Measurements from ENCODE around the gene CABP7. TPM values are rescaled to one million over a fixed set of nuclear protein-coding genes. Genes with fewer than 3 reads are reported as not detected.

Gene CABP7
- total RNA-seq, 1 donor from 2014 or later = not detected

DNA sequence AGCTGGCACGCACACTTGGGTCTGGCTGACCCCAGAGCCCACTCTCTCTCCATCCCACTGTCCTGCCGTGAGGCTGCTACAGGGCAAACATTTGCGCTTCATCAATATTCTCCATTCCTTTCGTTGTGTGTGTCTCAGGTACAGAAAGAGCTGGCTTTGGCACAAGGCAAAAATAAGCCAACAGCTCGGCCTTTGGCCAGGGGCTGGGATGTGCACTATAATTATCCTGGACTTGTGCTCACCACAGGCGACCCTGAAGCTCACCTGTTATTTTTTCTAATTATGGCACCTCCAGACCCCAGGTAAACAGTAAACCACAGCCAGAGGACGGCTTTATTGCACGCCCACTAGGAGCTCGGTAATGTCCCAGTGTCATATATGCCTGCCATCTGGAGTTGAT, 36.1 kb downstream of the CABP7 start:
- intact Hi-C loops (cut with DNase I) = no loop called here
- TF ChIP-seq, protein P1, sequence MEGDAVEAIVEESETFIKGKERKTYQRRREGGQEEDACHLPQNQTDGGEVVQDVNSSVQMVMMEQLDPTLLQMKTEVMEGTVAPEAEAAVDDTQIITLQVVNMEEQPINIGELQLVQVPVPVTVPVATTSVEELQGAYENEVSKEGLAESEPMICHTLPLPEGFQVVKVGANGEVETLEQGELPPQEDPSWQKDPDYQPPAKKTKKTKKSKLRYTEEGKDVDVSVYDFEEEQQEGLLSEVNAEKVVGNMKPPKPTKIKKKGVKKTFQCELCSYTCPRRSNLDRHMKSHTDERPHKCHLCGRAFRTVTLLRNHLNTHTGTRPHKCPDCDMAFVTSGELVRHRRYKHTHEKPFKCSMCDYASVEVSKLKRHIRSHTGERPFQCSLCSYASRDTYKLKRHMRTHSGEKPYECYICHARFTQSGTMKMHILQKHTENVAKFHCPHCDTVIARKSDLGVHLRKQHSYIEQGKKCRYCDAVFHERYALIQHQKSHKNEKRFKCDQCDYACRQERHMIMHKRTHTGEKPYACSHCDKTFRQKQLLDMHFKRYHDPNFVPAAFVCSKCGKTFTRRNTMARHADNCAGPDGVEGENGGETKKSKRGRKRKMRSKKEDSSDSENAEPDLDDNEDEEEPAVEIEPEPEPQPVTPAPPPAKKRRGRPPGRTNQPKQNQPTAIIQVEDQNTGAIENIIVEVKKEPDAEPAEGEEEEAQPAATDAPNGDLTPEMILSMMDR (IDR thresholded peaks at IDR 0.05) = no peak
- TF ChIP-seq POLR2A (IDR thresholded peaks at IDR 0.05) (no peak), POLR2AphosphoS5 (IDR thresholded peaks at IDR 0.05; ENCODE audit: insufficient read depth in 1 of 2, low read depth in 1 of 2) (no peak)
- H3K4me3 ChIP-seq = no peak overlapping the region

GRCh38 chr22:29756341-29756740, 36.5 kb downstream of the CABP7 start:
- TF ChIP-seq POLR2AphosphoS5 (IDR thresholded peaks at IDR 0.05; ENCODE audit: insufficient read depth in 1 of 2, low read depth in 1 of 2) (no peak), POLR2A (IDR thresholded peaks at IDR 0.05) (no peak)
- TF ChIP-seq, protein P1 (IDR thresholded peaks at IDR 0.05) = no peak
- Histone ChIP-seq H3K36me3 (no peaks in the 10 kb centered on the region), H3K27me3 (no peaks in the 10 kb centered on the region), H3K27ac (no peak overlapping the region), H3K9me3 (no peaks in the 10 kb centered on the region), H3K4me1 (no peaks in the 10 kb centered on the region), H3K4me3 (no peak overlapping the region)
- intact Hi-C loops (cut with DNase I) = no loop called here
- no peak for DNase-seq (ENCODE audit: extremely low spot score in 2 of 2)

More for the DNA sequence above, 36.1 kb downstream of the CABP7 start:
- Histone ChIP-seq H3K27me3 (no peaks in the 10 kb centered on the region), H3K4me1 (no peaks in the 10 kb centered on the region), H3K36me3 (no peaks in the 10 kb centered on the region), H3K9me3 (no peaks in the 10 kb centered on the region), H3K27ac (no peak overlapping the region)
- DNase-seq (ENCODE audit: extremely low spot score in 2 of 2) = no peak

DNA sequence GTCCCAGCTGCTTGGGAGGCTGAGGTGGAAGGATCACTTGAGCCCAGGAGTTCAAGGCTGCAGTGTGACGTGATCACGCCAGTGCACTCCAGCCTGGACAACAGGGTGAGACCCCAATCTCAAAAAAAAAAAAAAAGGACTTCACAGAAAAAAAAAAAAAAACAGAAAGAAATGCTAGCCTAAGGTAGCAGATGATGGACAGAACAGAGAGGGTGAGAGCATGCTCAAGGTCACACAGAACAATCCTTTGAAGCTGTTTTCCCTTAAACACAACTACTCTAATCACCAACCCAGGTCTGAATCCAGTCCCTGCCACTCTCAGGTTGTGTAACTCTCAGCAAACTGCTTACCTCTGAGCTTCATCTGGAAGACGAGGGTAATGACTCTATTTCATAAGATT, 37.3 kb downstream of the CABP7 start:
- no peak overlapping the region for H3K27ac ChIP-seq
- H3K4me3 ChIP-seq = no peak overlapping the region
- TF ChIP-seq POLR2AphosphoS5 (IDR thresholded peaks at IDR 0.05; ENCODE audit: insufficient read depth in 1 of 2, low read depth in 1 of 2) = no peak
- no peak for TF ChIP-seq POLR2A (IDR thresholded peaks at IDR 0.05)
- TF ChIP-seq, protein P1 (IDR thresholded peaks at IDR 0.05) = no peak
- H3K9me3 ChIP-seq = no peaks in the 10 kb centered on the region
- intact Hi-C loops (cut with DNase I) = no loop called here
- H3K27me3 ChIP-seq = no peaks in the 10 kb centered on the region
- no peaks in the 10 kb centered on the region for H3K4me1 ChIP-seq
- DNase-seq (ENCODE audit: extremely low spot score in 2 of 2) = no peak
- no peaks in the 10 kb centered on the region for H3K36me3 ChIP-seq

DNA sequence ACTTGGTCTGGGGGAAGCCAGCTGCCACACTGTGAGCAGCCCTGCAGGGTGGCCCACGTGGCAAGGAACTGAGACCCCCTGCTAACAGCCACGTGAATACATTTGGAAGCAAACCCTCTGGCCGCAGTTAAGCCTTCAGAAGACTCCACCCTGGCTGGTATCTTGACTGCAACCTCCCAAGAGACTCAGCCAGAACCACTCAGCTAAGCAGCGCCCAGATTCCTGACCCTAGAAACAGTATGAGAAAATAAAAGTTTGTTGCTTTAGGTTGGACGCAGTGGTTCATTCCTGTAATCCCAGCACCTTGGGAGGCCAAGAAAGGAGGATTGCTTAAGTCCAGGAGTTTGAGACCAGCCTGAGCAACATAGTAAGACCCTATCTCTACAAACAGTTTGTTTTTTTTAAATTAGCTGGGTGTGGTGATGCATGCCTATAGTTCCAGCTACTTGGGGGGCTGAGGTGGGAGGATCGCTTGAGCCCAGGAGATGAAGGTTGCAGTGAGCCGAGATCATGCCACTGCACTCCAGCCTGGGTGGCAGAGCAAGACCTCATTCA, 38.3 kb downstream of the CABP7 start:
- H3K36me3 ChIP-seq = no peaks in the 10 kb centered on the region
- no peak for TF ChIP-seq POLR2AphosphoS5 (IDR thresholded peaks at IDR 0.05; ENCODE audit: insufficient read depth in 1 of 2, low read depth in 1 of 2)
- no peaks in the 10 kb centered on the region for H3K4me1 ChIP-seq
- H3K9me3 ChIP-seq = no peaks in the 10 kb centered on the region
- intact Hi-C loops (cut with DNase I) = no loop called here
- no peak for DNase-seq (ENCODE audit: extremely low spot score in 2 of 2)
- no peak overlapping the region for H3K27ac ChIP-seq
- no peaks in the 10 kb centered on the region for H3K27me3 ChIP-seq
- no peak overlapping the region for H3K4me3 ChIP-seq

DNA sequence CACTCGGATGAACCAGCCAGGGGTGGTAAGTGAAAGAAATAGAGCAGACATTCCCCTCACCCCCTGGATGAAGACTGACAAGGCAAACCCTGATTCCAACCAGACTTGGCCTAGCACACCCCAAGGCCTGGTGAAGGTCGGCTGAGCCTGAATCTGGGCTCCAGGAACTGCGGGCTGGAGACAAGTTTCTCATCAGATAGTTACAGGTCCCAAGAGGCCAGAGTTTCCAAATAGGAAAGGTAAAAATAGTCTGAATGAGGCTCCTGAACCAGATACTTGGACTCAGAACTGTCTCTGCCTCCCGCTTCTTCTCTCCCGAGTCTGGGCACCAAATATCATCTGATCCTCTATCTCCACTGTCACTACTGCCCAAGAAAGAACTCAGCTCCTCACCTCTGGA, 39.2 kb downstream of the CABP7 start:
- no peak for DNase-seq (ENCODE audit: extremely low spot score in 2 of 2)
- no peak overlapping the region for H3K27ac ChIP-seq
- H3K9me3 ChIP-seq = no peaks in the 10 kb centered on the region
- TF ChIP-seq POLR2A (IDR thresholded peaks at IDR 0.05) (no peak), POLR2AphosphoS5 (IDR thresholded peaks at IDR 0.05; ENCODE audit: insufficient read depth in 1 of 2, low read depth in 1 of 2) (no peak)
- TF ChIP-seq, protein P1 (IDR thresholded peaks at IDR 0.05) = no peak
- H3K4me1 ChIP-seq = no peaks in the 10 kb centered on the region
- intact Hi-C loops (cut with DNase I) = no loop called here
- no peaks in the 10 kb centered on the region for H3K36me3 ChIP-seq
- no peaks in the 10 kb centered on the region for H3K27me3 ChIP-seq
- no peak overlapping the region for H3K4me3 ChIP-seq

Measured in vagina (tissue), 2 donors.